GM12878 (cell line): ENCODE measurements around the gene ATP10A. TPM values are rescaled to one million over a fixed set of nuclear protein-coding genes. Genes with fewer than 3 reads are reported as not detected.

ENCODE experiments used
- ATAC-seq: fragments of 200-7000 bp; cut with Tn5 transposase; 3 replicates; pipeline ENCODE4 v1.9.1; 2020; ENCODE audit warnings: mild to moderate bottlenecking, moderate library complexity
- BruUV-seq: library from RNA; stranded (reverse); fragments of 400-500 nt; replicated peaks from 2 replicates; lab custom pipeline; 2021; lab: Mats Ljungman, UMichigan
- CTCF ChIA-PET: fragments of 300-600 bp; sonication (Branson Sonifier 250); formaldehyde crosslinking; extraction: SDS; loops from one replicate; lab custom pipeline; 2021; ENCODE audit warnings: inconsistent platforms; lab: Yijun Ruan, JAX
- POLR2A ChIA-PET: fragments of 350-600 bp; formaldehyde crosslinking; extraction: SDS; loops from one replicate; lab custom pipeline; 2021; ENCODE audit warnings: inconsistent platforms; lab: Charles Lee
- RAD21 ChIA-PET: fragments of 300-600 bp; sonication (Branson Sonifier 250); formaldehyde crosslinking; loops from one replicate; lab custom pipeline; 2023; ENCODE audit warnings: antibody characterized with exemption; ENCODE audit not compliant: unreplicated experiment; lab: Charles Lee
- SMC1A ChIA-PET: fragments of 300-600 bp; sonication (Branson Sonifier 250); formaldehyde crosslinking; loops from one replicate; lab custom pipeline; 2023; ENCODE audit not compliant: unreplicated experiment, uncharacterized antibody; lab: Charles Lee
- DNase-seq: peaks from one replicate; pipeline ENCODE4 v3.0.0-alpha.2; 2011; ENCODE audit warnings: low read depth, low spot score
- FAIRE-seq: peaks from 3 replicates; lab custom pipeline; 2011; peaks lifted over from hg19 to GRCh38; lab: Jason Lieb, UNC
- H2AFZ ChIP-seq: 2 replicates; pipeline ENCODE4 v1.6.0; 2011; ENCODE audit warnings: low read depth, low read length, control low read depth; ENCODE audit not compliant: control insufficient read depth
- H3K27ac ChIP-seq: 2 replicates; pipeline ENCODE4 v1.5.1; 2011; ENCODE audit warnings: control low read depth; ENCODE audit not compliant: control insufficient read depth, insufficient read depth
- H3K27me3 ChIP-seq, 2 experiments: replicated peaks in 1 of 2; 2 replicates each; pipeline versions ENCODE4 v1.6.0 to v1.6.1; 2011; ENCODE audit warnings: low read length in 1 of 2; ENCODE audit not compliant: control insufficient read depth in 2 of 2, insufficient read depth in 2 of 2
- H3K36me3 ChIP-seq, 2 experiments: 2 replicates each; pipeline ENCODE4 v1.5.1; 2011; ENCODE audit warnings: low read length in 1 of 2; ENCODE audit not compliant: control insufficient read depth in 2 of 2, insufficient read depth in 2 of 2
- H3K4me1 ChIP-seq: 2 replicates; pipeline ENCODE4 v1.6.1; 2011; ENCODE audit warnings: mild to moderate bottlenecking, low read length, moderate library complexity, mixed read lengths; ENCODE audit not compliant: control insufficient read depth, insufficient read depth
- H3K4me2 ChIP-seq: 2 replicates; pipeline ENCODE4 v1.6.0; 2011; ENCODE audit warnings: control low read depth; ENCODE audit not compliant: control insufficient read depth, insufficient read depth
- H3K4me3 ChIP-seq: fragments of 200-600 bp; sonication (generic); 2 replicates; pipeline ENCODE4 v1.5.1; 2016
- H3K79me2 ChIP-seq: 2 replicates; pipeline ENCODE4 v1.6.0; 2011; ENCODE audit warnings: low read length; ENCODE audit not compliant: control insufficient read depth, insufficient read depth
- H3K9ac ChIP-seq: 2 replicates; pipeline ENCODE4 v1.8.0; 2011; ENCODE audit warnings: low read length, control low read depth, mixed read lengths; ENCODE audit not compliant: control insufficient read depth, insufficient read depth
- H3K9me3 ChIP-seq: replicated peaks from 3 replicates; pipeline ENCODE4 v1.5.1; 2011; ENCODE audit warnings: mild to moderate bottlenecking, low read length; ENCODE audit not compliant: control insufficient read depth, insufficient read depth
- H4K20me1 ChIP-seq: 2 replicates; pipeline ENCODE4 v1.6.0; 2011; ENCODE audit not compliant: control insufficient read depth, insufficient read depth
- BMI1 ChIP-seq: fragments of 450-650 bp; IDR thresholded peaks from 2 replicates; pipeline ENCODE4 v1.6.1; 2016; ENCODE audit warnings: mild to moderate bottlenecking, moderate library complexity, borderline replicate concordance
- CEBPB ChIP-seq, 2 experiments: fragments of 150-350 bp in 1 of 2; IDR thresholded peaks; 2 replicates each; pipeline ENCODE4 v1.6.1; 2012 to 2014; ENCODE audit warnings: low read depth in 2 of 2, low read length in 2 of 2, borderline replicate concordance in 1 of 2, inconsistent platforms in 1 of 2
- CHD1 ChIP-seq: IDR thresholded peaks from 2 replicates; pipeline ENCODE4 v1.6.1; 2012; ENCODE audit warnings: low read depth, low read length, improper control_type of control experiment
- E2F4 ChIP-seq: IDR thresholded peaks from 2 replicates; pipeline ENCODE4 v1.6.1; 2012; ENCODE audit warnings: low read depth, low read length, improper control_type of control experiment
- EGR1 ChIP-seq, 2 experiments: IDR thresholded peaks; 1 replicate in 1 of 2; 2 replicates in 1 of 2; pipeline ENCODE4 v1.6.1; 2011 to 2012; ENCODE audit warnings: low read depth in 2 of 2, low read length in 2 of 2, borderline replicate concordance in 1 of 2, mild to moderate bottlenecking in 1 of 2, moderate library complexity in 1 of 2
- ETV6 ChIP-seq, 2 experiments: fragments of 450-650 bp in 1 of 2; IDR thresholded peaks in 1 of 2; conservative IDR thresholded peaks in 1 of 2; 2 replicates each; pipeline ENCODE4 v1.6.1; 2014; ENCODE audit warnings: antibody characterized with exemption in 1 of 2, borderline replicate concordance in 1 of 2, low read depth in 1 of 2, mild to moderate bottlenecking in 1 of 2, moderate library complexity in 1 of 2
- IKZF2 ChIP-seq, 2 experiments: fragments of 450-650 bp; IDR thresholded peaks; 2 replicates each; pipeline ENCODE4 v1.6.1; 2017; ENCODE audit warnings: mild to moderate bottlenecking in 2 of 2, moderate library complexity in 2 of 2
- KLF5 ChIP-seq: fragments of 450-650 bp; IDR thresholded peaks from 2 replicates; pipeline ENCODE4 v1.6.1; 2014; ENCODE audit warnings: mild to moderate bottlenecking; ENCODE audit not compliant: partially characterized antibody
- MEF2A ChIP-seq: IDR thresholded peaks from 2 replicates; pipeline ENCODE4 v1.6.1; 2011; ENCODE audit warnings: low read depth, mild to moderate bottlenecking, low read length, moderate library complexity; ENCODE audit not compliant: insufficient read depth
- MTA3 ChIP-seq: IDR thresholded peaks from 2 replicates; pipeline ENCODE4 v1.6.1; 2012; ENCODE audit warnings: low read length, inconsistent platforms, borderline replicate concordance
- NR2C1 ChIP-seq: fragments of 450-650 bp; IDR thresholded peaks from 2 replicates; pipeline ENCODE4 v1.6.1; 2017; ENCODE audit warnings: antibody characterized with exemption, mild to moderate bottlenecking, moderate library complexity
- RBBP5 ChIP-seq: fragments of 200-600 bp; sonication (generic); conservative IDR thresholded peaks from 2 replicates; pipeline ENCODE4 v1.6.1; 2016
- SP1 ChIP-seq: IDR thresholded peaks from one replicate; pipeline ENCODE4 v1.6.1; 2011; ENCODE audit warnings: low read depth, low read length
- SPI1 ChIP-seq: IDR thresholded peaks from 2 replicates; pipeline ENCODE4 v1.6.1; 2011; ENCODE audit warnings: low read depth, mild to moderate bottlenecking, low read length, moderate library complexity, borderline replicate concordance; ENCODE audit not compliant: insufficient read depth
- SREBF1 ChIP-seq: IDR thresholded peaks from 2 replicates; pipeline ENCODE4 v1.6.1; 2012; ENCODE audit warnings: mild to moderate bottlenecking, low read length
- STAT3 ChIP-seq: IDR thresholded peaks from 2 replicates; pipeline ENCODE4 v1.6.1; 2011; ENCODE audit warnings: low read depth, low read length, improper control_type of control experiment
- TARDBP ChIP-seq: IDR thresholded peaks from 2 replicates; pipeline ENCODE4 v1.6.1; 2016; ENCODE audit warnings: borderline replicate concordance
- YBX1 ChIP-seq: fragments of 450-650 bp; IDR thresholded peaks from 2 replicates; pipeline ENCODE4 v1.6.1; 2016; ENCODE audit warnings: antibody characterized with exemption
- WGBS: methylation state at CpG from one replicate; pipeline ENCODE4 v1.1.6; 2016; ENCODE audit warnings: low lambda C conversion rate; ENCODE audit not compliant: insufficient replicate concordance, insufficient coverage; ENCODE audit errors: missing lambda C conversion rate; 5-methylcytosine and 5-hydroxymethylcytosine counted together
- in situ Hi-C: fragments of 300-500 bp; cut with MboI; formaldehyde crosslinking; loops from 9 replicates; pipeline ENCODE4 v1.14.3; 2018; ENCODE audit warnings: mixed read lengths
- intact Hi-C: fragments of 100-400 bp; cut with micrococcal nuclease; formaldehyde crosslinking; loops from one replicate; pipeline ENCODE4 v1.14.2; 2022; ENCODE audit not compliant: unreplicated experiment
- polyA plus RNA-seq, 11 experiments: library from polyadenylated mRNA; depleted of rRNA in 4 of 11; unstranded in 6 of 11; stranded (reverse) in 5 of 11; fragments of >200 nt; fragmentation: Nextera tagmentation in 4 of 11; fragmentation: Illumina TruSeq in 1 of 11; extraction: Ambion mirVana in 4 of 11; extraction: Trizol in 1 of 11; gene quantifications; 1 replicate in 1 of 11; 2 replicates in 10 of 11; pipeline versions ENCODE4 v1.2.1 to v1.2.3, GENCODE V29; 2011 to 2016; ENCODE audit warnings: inconsistent platforms in 2 of 11, missing spikeins in 2 of 11, low read depth in 1 of 11
- total RNA-seq, 4 experiments: library from RNA; depleted of rRNA in 3 of 4; stranded (reverse); fragments of >200 nt in 3 of 4; fragmentation: Illumina TruSeq in 1 of 4; extraction: Trizol in 1 of 4; gene quantifications; 2 replicates each; pipeline versions ENCODE4 v1.2.1 to v1.2.3, GENCODE V29; 2013 to 2021
- TF ChIP-seq, protein P1 (sequence below): fragments of 450-650 bp; IDR thresholded peaks from 2 replicates; pipeline ENCODE4 v1.6.1; 2017; ENCODE audit warnings: mild to moderate bottlenecking, moderate library complexity

ATP10A gene
- total and polyA plus RNA-seq, 10 of the 15 experiments (the other 5 are each of a cell fraction or from before 2014, with no cell fraction given) = 0.04 to 1.5 (median 0.31) TPM; not detected in 2

DNA sequence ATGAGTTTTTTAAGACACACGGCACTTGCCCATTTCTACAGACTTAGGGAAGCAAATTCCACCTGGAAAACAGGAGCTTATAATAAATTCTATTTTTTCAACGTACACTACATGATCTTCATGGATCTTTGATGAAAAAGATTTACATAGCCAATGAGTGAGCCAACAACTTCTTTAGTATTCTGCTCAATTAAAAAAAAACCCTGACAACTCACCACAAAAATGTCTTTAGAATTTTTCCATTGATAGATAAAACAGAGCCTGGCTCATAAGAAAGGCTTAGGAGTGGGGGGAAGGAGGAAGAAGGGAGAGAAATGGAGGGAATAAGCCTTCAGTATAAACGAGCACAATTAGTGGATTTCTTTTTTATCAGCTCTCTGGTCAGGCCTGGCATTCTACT, 126.7 kb downstream of the ATP10A start (continued):
- TF ChIP-seq E2F4 (no peak), CHD1 (no peak)

GRCh38 chr15:25735550-25736384, 127.4 kb downstream of the ATP10A start:
- no peaks in the 10 kb centered on the region for H3K27me3 ChIP-seq
- FAIRE-seq (no peak), DNase-seq (no peak), ATAC-seq (no peak)
- intact Hi-C loops (no loop called here), in situ Hi-C loops (loop anchor here (10.0 to 25.0 kb wide), 4 partner anchors 61 to 548 kb away; no protein-coding TSS in a partner anchor)
- H4K20me1 ChIP-seq = no peaks in the 10 kb centered on the region
- no peaks in the 10 kb centered on the region for H3K79me2 ChIP-seq
- CTCF ChIA-PET = no interaction called here
- no peak overlapping the region for H2AFZ ChIP-seq
- H3K9me3 ChIP-seq = no peaks in the 10 kb centered on the region; the same call in 2 of the 3 replicates
- SMC1A ChIA-PET = no interaction called here
- 68% methylated on average over 30 of the region's 30 CpGs for WGBS
- H3K4me3 ChIP-seq = no peak overlapping the region
- no TSS peak for BruUV-seq
- POLR2A ChIA-PET = no interaction called here
- H3K36me3 ChIP-seq = no peaks in the 10 kb centered on the region
- H3K9ac ChIP-seq = no peak overlapping the region
- RAD21 ChIA-PET = no interaction called here
- no peaks in the 10 kb centered on the region for H3K4me1 ChIP-seq
- H3K4me2 ChIP-seq = no peak overlapping the region
- H3K27ac ChIP-seq = no peak overlapping the region
- TF ChIP-seq KLF5 (no peak), MTA3 (no peak), IKZF2 (IDR thresholded peaks at IDR 0.05) (no peak), EGR1 (IDR thresholded peaks at IDR 0.05; ENCODE audit: borderline replicate concordance in 1 of 2, low read depth in 2 of 2, low read length in 2 of 2) (no peak), CEBPB (IDR thresholded peaks at IDR 0.05; ENCODE audit: borderline replicate concordance in 1 of 2, low read depth in 2 of 2, low read length in 2 of 2) (no peak), SPI1 (no peak), MEF2A (no peak), SP1 (no peak), SREBF1 (no peak), NR2C1 (no peak), ETV6 (conservative IDR thresholded peaks at IDR 0.05 in 1 of 2, IDR thresholded peaks at IDR 0.05 in 1 of 2; ENCODE audit: borderline replicate concordance in 1 of 2, low read depth in 1 of 2) (no peak), RBBP5 (no peak), YBX1 (no peak), TARDBP (no peak), STAT3 (no peak), BMI1 (no peak)
- TF ChIP-seq, protein P1, sequence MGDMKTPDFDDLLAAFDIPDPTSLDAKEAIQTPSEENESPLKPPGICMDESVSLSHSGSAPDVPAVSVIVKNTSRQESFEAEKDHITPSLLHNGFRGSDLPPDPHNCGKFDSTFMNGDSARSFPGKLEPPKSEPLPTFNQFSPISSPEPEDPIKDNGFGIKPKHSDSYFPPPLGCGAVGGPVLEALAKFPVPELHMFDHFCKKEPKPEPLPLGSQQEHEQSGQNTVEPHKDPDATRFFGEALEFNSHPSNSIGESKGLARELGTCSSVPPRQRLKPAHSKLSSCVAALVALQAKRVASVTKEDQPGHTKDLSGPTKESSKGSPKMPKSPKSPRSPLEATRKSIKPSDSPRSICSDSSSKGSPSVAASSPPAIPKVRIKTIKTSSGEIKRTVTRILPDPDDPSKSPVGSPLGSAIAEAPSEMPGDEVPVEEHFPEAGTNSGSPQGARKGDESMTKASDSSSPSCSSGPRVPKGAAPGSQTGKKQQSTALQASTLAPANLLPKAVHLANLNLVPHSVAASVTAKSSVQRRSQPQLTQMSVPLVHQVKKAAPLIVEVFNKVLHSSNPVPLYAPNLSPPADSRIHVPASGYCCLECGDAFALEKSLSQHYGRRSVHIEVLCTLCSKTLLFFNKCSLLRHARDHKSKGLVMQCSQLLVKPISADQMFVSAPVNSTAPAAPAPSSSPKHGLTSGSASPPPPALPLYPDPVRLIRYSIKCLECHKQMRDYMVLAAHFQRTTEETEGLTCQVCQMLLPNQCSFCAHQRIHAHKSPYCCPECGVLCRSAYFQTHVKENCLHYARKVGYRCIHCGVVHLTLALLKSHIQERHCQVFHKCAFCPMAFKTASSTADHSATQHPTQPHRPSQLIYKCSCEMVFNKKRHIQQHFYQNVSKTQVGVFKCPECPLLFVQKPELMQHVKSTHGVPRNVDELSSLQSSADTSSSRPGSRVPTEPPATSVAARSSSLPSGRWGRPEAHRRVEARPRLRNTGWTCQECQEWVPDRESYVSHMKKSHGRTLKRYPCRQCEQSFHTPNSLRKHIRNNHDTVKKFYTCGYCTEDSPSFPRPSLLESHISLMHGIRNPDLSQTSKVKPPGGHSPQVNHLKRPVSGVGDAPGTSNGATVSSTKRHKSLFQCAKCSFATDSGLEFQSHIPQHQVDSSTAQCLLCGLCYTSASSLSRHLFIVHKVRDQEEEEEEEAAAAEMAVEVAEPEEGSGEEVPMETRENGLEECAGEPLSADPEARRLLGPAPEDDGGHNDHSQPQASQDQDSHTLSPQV = no peak
